PC-9 (cell line): Measurements from ENCODE around the gene MBP. TPM values are rescaled to one million over a fixed set of nuclear protein-coding genes. Genes with fewer than 3 reads are reported as not detected.
A peak's percentile ranks its signal among the peaks of the same experiment; 100 is the strongest.

Source experiments
- BruUV-seq: library from RNA; stranded (reverse); fragments of 400-500 nt; replicated peaks from 2 replicates; lab custom pipeline; 2021; lab: Mats Ljungman, UMichigan
- CTCF ChIA-PET: fragments of 300-600 bp; sonication (Branson Sonifier 250); formaldehyde crosslinking; loops from one replicate; lab custom pipeline; 2022; ENCODE audit warnings: antibody characterized with exemption; lab: Charles Lee
- POLR2A ChIA-PET: fragments of 300-600 bp; sonication (Branson Sonifier 250); formaldehyde crosslinking; loops from one replicate; lab custom pipeline; 2022; ENCODE audit warnings: antibody characterized with exemption; ENCODE audit not compliant: unreplicated experiment; lab: Charles Lee
- DNase-seq, 2 experiments: peaks; one replicate each; pipeline versions ENCODE4 v3.0.0 to v3.0.0-alpha.2; 2015 to 2022; ENCODE audit warnings: mixed read lengths in 1 of 2
- H2AFZ ChIP-seq: fragments of 200-600 bp; sonication (generic); 2 replicates; pipeline ENCODE4 v1.8.1; 2017; ENCODE audit warnings: antibody characterized with exemption
- H3F3A ChIP-seq: fragments of 200-600 bp; sonication (generic); 2 replicates; pipeline ENCODE4 v1.8.1; 2017; ENCODE audit warnings: antibody characterized with exemption, mild to moderate bottlenecking, low read depth; ENCODE audit not compliant: insufficient read depth
- H3K27ac ChIP-seq: fragments of 200-600 bp; sonication (generic); 2 replicates; pipeline ENCODE4 v1.6.1; 2016; ENCODE audit warnings: mixed run types
- H3K27me3 ChIP-seq: fragments of 200-600 bp; sonication (generic); 2 replicates; pipeline ENCODE4 v1.6.1; 2016; ENCODE audit warnings: low read depth, mixed run types; ENCODE audit not compliant: insufficient read depth
- H3K36me3 ChIP-seq: fragments of 200-600 bp; sonication (generic); 2 replicates; pipeline ENCODE4 v1.6.1; 2016; ENCODE audit warnings: low read depth, mixed run types
- H3K4me1 ChIP-seq: fragments of 200-600 bp; sonication (generic); replicated peaks from 2 replicates; pipeline ENCODE4 v1.6.1; 2016; ENCODE audit warnings: mixed run types; ENCODE audit not compliant: insufficient read depth
- H3K4me2 ChIP-seq: fragments of 200-600 bp; sonication (generic); 2 replicates; pipeline ENCODE4 v1.6.1; 2017; ENCODE audit warnings: mixed run types
- H3K4me3 ChIP-seq: fragments of 200-600 bp; sonication (generic); 2 replicates; pipeline ENCODE4 v1.6.1; 2016; ENCODE audit warnings: mixed run types
- H3K79me2 ChIP-seq: fragments of 200-600 bp; sonication (generic); 2 replicates; pipeline ENCODE4 v1.6.1; 2017; ENCODE audit warnings: low read depth, mixed run types
- H3K9me2 ChIP-seq: fragments of 200-600 bp; sonication (generic); 2 replicates; pipeline ENCODE4 v1.8.1; 2017; ENCODE audit warnings: mild to moderate bottlenecking; ENCODE audit not compliant: insufficient read depth
- H3K9me3 ChIP-seq: fragments of 200-600 bp; sonication (generic); 2 replicates; pipeline ENCODE4 v1.8.1; 2016; ENCODE audit warnings: low read depth; ENCODE audit not compliant: insufficient read depth
- H4K20me1 ChIP-seq: fragments of 200-600 bp; sonication (generic); 2 replicates; pipeline ENCODE4 v1.8.1; 2017; ENCODE audit not compliant: insufficient read depth
- EZH2 ChIP-seq: fragments of 200-600 bp; sonication (generic); IDR thresholded peaks from 2 replicates; pipeline ENCODE4 v1.8.0; 2017; ENCODE audit warnings: antibody characterized with exemption, low read depth
- intact Hi-C: fragments of 100-400 bp; cut with micrococcal nuclease; formaldehyde crosslinking; loops from one replicate; pipeline ENCODE4 v1.10.0; 2022; ENCODE audit not compliant: unreplicated experiment
- total RNA-seq: library from RNA; stranded (reverse); gene quantifications from 2 replicates; pipeline ENCODE4 v1.2.3, GENCODE V29; 2021
- TF ChIP-seq, protein P1 (sequence below): fragments of 200-600 bp; sonication (generic); conservative IDR thresholded peaks from 2 replicates; pipeline ENCODE4 v1.6.1; 2017; ENCODE audit warnings: mixed run types, antibody characterized with exemption, mild to moderate bottlenecking, moderate library complexity

The MBP gene
- total RNA-seq, 1 experiment from 2014 or later, result 37.9 TPM

GRCh38 chr18:77134611-77135010 lies 2.0 kb upstream of the MBP start:
- intact Hi-C loops, result loop anchor here (1.0 to 5.0 kb wide), 2 partner anchors 75 to 132 kb away; no protein-coding TSS in a partner anchor
- peaks cover 27% of the 10 kb centered on the region for H3K79me2 ChIP-seq
- H3F3A ChIP-seq, result peaks cover 16% of the 10 kb centered on the region; the same call in 1 of the 2 replicates
- peaks cover 17% of the 10 kb centered on the region for H3K4me1 ChIP-seq
- CTCF ChIA-PET, result no interaction called here
- no peak overlapping the region for H3K27ac ChIP-seq
- POLR2A ChIA-PET, result no interaction called here
- no peak for TF ChIP-seq EZH2
- TF ChIP-seq, protein P1, sequence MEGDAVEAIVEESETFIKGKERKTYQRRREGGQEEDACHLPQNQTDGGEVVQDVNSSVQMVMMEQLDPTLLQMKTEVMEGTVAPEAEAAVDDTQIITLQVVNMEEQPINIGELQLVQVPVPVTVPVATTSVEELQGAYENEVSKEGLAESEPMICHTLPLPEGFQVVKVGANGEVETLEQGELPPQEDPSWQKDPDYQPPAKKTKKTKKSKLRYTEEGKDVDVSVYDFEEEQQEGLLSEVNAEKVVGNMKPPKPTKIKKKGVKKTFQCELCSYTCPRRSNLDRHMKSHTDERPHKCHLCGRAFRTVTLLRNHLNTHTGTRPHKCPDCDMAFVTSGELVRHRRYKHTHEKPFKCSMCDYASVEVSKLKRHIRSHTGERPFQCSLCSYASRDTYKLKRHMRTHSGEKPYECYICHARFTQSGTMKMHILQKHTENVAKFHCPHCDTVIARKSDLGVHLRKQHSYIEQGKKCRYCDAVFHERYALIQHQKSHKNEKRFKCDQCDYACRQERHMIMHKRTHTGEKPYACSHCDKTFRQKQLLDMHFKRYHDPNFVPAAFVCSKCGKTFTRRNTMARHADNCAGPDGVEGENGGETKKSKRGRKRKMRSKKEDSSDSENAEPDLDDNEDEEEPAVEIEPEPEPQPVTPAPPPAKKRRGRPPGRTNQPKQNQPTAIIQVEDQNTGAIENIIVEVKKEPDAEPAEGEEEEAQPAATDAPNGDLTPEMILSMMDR, result no peak
- no peak overlapping the region for H3K4me2 ChIP-seq
- no TSS peak for BruUV-seq
- H4K20me1 ChIP-seq, result no peaks in the 10 kb centered on the region
- H3K9me2 ChIP-seq, result no peaks in the 10 kb centered on the region
- H3K36me3 ChIP-seq, result no peaks in the 10 kb centered on the region
- DNase-seq, result no peak
- H3K9me3 ChIP-seq, result no peaks in the 10 kb centered on the region
- no peaks in the 10 kb centered on the region for H3K27me3 ChIP-seq
- H3K4me3 ChIP-seq, result no peak overlapping the region
- H2AFZ ChIP-seq, result no peak overlapping the region

GRCh38 chr18:77133835-77134496 lies 1.4 kb upstream of the MBP start:
- intact Hi-C loops, result loop anchor here (1.0 to 5.0 kb wide), 2 partner anchors 75 to 132 kb away; no protein-coding TSS in a partner anchor
- no peak for DNase-seq
- no peaks in the 10 kb centered on the region for H3K9me3 ChIP-seq
- BruUV-seq, result no TSS peak
- H3K79me2 ChIP-seq, result peaks cover 33% of the 10 kb centered on the region
- H3K4me1 ChIP-seq, result peaks cover 24% of the 10 kb centered on the region
- peaks cover 22% of the 10 kb centered on the region for H3F3A ChIP-seq
- no peak overlapping the region for H3K4me3 ChIP-seq
- ChIA-PET CTCF (no interaction called here), POLR2A (no interaction called here)
- 0 out of 2 replicates have a peak, but pooled peaks cover 3% of the 10 kb centered on the region for H3K36me3 ChIP-seq
- H3K27ac ChIP-seq, result no peak overlapping the region
- no peaks in the 10 kb centered on the region for H4K20me1 ChIP-seq
- no peaks in the 10 kb centered on the region for H3K27me3 ChIP-seq
- TF ChIP-seq, protein P1, result no peak
- no peak for TF ChIP-seq EZH2
- peak overlapping the region; percentile 86; the same call in 1 of the 2 replicates for H3K4me2 ChIP-seq
- no peak overlapping the region for H2AFZ ChIP-seq
- H3K9me2 ChIP-seq, result no peaks in the 10 kb centered on the region

DNA sequence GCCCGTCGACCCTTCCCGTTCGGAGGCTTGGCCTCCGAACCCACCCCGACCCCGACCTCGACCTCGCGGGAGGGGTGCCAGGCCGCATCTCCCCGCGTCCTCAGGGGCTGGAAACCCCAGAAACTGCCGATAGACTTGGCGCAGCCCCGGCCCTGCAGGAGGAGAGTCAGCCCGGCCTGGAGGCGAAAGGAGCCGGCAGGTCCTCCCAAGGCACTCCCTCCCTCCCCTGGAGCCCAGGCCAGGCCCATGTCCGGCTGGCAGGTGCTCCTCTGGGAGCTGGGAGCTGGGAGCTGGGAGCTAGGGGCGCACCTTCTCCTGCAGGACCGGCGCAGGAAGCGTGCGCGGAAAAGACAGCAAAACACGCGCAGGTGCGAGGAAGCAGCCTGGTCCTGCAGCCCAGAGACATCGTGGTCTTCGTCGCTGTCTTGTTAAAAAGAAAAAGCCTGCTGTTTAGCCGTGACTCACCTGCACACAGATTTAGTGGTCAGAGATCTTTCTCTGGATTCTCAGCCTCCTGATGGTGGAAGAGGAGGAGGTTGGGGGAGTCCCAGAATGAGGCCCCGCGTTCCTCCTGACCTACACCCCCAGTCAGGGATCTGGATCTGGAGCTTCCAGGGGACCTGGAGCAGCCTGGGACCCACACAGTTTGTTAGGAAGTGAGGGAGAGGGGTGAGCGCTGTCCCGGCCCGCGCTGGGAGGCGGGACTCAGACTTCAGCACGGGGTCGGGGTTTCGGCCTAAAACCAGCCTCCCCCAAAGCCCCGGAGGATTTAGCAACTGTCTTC lies 660 bp upstream of the MBP start:
- no peaks in the 10 kb centered on the region for H3K9me3 ChIP-seq
- ChIA-PET CTCF (no interaction called here), POLR2A (interaction anchor here (0.6 to 0.9 kb wide), 2 partner anchors 44 to 79 kb away, joined by 4 to 6 read pairs; no protein-coding TSS in a partner anchor)
- H3K27ac ChIP-seq, result 0 out of 2 replicates have a peak overlapping the region, but pooled peaks have one; percentile 42
- H3K27me3 ChIP-seq, result no peaks in the 10 kb centered on the region
- peaks cover 29% of the 10 kb centered on the region for H3F3A ChIP-seq
- no peak for TF ChIP-seq EZH2
- TF ChIP-seq, protein P1, result no peak
- peaks cover 41% of the 10 kb centered on the region for H3K79me2 ChIP-seq
- H2AFZ ChIP-seq, result peak overlapping the region; percentile 92
- 0 out of 2 replicates have a peak, but pooled peaks cover 3% of the 10 kb centered on the region for H3K36me3 ChIP-seq
- no peaks in the 10 kb centered on the region for H3K9me2 ChIP-seq
- intact Hi-C loops, result loop anchor here (5.0 kb wide), 1 partner anchor 131 kb away; no protein-coding TSS in a partner anchor
- BruUV-seq, result TSS peak; percentile 29
- DNase-seq, result peak in 1 of 2 experiments; percentile 49
- peak overlapping the region; percentile 95 for H3K4me3 ChIP-seq
- peak overlapping the region; percentile 86 for H3K4me2 ChIP-seq
- no peaks in the 10 kb centered on the region for H4K20me1 ChIP-seq
- peaks cover 31% of the 10 kb centered on the region for H3K4me1 ChIP-seq
